Measurements from ENCODE around the gene SLC30A7.

Gene SLC30A7

DNA sequence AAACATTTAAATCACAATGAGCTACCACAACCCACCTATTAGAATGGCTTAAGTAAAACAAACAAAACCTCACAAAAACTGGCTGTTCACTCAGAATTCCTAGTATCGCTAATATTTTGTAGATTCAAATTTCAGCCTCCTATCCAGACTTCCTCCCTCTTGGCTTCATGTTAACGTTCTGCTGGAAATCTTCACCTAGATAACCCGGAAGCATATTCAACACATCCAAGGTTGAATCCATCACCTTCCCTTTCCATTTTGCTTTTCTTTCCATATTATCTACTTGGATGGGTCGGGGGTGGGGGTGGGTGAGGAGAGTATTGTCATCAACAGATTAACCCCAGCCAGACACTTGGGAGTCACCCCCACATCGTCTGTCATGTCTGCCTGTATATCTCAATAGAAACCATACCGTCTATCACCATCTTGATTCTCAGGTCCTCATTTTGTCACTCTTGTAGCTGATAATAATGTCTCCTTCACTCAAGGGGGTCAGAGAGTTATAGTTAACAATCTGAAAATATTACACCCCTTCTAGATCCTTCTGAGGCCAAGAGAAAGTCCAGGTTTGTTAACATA, 131.4 kb downstream of the SLC30A7 start:
- no peak for DNase-seq (ENCODE audit: low read depth)

DNA sequence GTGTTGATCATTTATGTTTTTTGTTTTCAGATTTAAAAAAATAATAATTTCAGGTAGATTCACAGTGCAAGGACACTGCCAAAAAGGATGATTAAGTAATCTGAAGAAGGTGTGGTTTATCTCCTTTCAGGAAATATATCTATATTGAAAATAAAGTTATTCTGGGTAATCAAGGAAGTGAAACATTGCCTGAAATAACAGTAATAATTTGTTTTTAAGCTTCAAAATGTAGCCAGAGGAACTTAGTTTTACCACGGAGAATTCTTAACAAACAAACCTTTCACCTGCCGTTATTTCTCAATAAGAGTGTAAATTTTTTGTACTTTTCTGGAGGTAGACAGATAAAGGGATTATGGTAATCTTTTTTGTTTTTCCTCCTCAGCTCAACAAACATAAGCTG, 132.6 kb downstream of the SLC30A7 start:
- DNase-seq (ENCODE audit: low read depth) = no peak

DNA sequence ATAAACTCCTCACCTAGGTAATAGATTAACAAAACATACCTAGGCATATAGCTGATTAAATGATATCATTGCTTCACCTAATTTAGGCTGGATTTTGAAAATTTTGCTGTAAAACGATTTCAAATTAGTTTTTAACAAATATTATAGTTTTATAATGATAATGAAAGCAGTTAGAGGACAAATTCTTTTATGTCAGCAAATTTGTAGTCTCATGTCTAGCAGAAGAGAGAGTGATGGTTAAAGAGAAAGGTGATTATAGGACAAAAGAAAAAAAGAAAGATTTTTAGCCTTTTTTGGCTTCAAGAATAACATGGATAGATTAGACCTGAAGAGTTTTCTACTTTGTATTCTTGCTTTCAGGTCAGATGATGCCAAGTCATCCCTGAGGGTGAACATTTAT, 133.3 kb downstream of the SLC30A7 start:
- no peak for DNase-seq (ENCODE audit: low read depth)

DNA sequence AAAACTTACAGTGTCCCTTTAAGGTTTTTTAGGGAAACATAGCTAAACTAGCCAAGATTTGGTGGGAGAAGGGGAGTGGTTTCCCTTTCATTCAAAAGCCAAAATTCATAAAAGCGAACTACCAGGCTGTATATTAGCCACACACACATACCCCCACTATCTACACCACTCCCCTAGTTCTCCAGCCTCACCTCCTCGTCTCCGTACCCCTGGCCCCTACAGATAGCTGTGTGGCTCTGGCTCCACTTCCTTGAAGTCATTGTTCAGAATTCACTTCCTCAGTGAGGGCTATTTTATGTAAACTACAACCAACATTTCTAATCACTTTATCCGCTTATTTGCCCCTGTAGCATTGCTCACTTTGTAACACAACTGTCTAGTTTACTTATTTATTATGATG, 135.0 kb downstream of the SLC30A7 start:
- no peak for DNase-seq (ENCODE audit: low read depth)

All from stimulated activated CD4-positive, alpha-beta T cell treated with anti-CD3 and anti-CD28 coated beads, Interleukin-2, amount 100 ng/mL, for 4 hours (primary cell).